ENCODE results near the gene EYA2.

EYA2 gene

DNA sequence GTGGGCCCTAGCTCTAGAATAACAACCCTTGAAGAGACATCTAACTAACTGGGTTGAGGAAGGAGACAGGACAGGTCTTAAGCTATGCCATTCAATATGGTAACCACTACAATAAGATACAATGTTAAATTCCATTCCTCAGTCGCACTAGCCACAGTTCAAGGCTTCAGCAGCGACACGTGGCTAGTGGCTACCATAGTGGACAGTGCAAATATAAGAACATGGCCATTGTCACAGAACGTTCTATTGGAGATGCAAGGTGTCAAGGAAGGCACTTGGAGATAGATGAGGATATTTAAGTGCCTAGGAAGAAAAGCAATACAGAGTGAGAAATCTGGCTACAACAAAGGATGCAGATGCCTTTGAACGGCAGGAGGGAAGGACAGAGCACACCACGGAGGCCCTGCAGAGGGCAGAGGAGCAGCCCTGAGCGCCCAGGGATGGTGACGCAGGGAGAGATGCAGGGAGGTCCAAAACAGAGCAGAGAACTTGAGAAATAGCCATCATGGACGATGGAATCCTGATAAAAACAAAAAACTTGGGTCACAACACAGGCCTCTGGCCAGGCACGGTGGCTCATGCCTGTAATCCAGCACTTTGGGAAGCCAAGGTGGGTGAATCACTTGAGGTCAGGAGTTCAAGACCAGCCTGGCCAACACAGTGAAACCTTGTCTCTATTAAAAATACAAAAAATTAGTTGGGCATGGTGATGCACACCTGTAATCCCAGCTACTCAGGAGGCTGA is 321.2 kb downstream of the EYA2 start:
- no peak for DNase-seq

DNA sequence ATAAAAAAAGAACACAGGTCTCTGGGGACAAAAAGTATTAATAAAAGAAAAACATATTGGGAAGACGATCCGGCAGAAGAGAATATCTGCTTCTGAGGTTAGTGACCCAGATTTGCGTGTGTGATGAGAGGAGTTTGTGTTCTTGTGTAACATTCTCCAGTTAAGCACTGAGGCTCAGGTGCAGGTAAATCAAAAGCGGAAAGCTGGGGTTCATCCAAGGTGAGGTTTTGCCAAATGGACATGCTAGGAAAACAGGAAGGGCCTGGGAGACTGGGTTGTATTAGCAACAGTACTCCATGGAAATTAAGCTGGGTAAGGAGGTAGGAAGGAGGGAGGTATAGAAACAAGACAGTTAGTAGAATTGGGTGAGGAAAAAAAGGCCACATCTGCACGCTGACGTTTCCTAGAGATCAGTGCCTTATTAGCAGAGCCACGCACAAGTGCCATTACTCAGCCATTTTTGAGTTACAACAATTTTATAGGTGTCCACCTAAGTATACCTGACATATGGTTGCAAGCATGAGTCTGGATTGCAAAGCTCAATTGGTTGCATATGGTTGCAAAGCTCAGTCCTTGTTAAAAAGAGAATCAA is 322.3 kb downstream of the EYA2 start:
- DNase-seq = no peak

DNA sequence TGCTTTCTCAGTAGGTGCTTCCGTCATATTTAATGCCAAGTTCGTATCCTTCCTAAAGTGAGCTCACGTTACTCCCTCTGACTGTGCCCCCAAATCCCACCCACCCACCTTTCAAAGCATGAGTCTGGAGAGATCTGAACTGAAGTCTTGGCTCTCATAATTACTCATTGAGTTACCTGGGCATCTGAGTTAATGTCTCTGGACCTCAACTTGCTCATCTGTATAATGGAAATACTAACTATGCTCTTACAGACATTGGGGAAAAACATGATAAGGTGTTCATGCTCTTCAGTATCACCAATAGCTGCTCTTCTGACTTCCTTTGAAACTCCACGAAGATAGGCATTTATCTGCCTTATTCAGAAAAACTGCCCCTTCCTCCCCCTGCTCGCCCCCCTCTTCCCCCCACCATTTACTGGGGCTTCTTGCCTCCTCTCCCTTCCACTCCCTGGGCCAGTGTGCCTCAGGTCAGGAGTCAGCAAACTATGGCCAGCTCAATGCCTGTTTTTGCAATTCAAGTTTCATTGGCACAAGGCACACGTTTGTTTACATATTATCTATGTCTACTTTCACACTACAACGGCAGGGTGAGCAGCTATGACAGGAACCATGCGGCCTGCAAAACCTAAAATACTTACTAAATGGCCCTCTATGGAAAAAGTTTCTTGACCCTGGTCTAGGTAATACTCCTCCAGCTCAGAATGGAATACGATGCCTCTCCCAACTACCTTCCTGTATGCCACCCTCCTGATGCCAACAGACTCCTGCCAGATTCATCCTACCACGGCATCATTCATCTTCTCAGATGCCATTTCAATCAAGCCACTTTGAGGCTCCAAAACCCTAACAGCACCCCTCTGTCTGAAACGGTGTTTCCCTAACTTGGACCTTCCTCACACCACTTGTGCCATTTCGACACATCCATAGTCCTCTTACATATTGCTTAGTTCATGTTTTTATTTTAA is 323.1 kb downstream of the EYA2 start:
- no peak for DNase-seq

DNA sequence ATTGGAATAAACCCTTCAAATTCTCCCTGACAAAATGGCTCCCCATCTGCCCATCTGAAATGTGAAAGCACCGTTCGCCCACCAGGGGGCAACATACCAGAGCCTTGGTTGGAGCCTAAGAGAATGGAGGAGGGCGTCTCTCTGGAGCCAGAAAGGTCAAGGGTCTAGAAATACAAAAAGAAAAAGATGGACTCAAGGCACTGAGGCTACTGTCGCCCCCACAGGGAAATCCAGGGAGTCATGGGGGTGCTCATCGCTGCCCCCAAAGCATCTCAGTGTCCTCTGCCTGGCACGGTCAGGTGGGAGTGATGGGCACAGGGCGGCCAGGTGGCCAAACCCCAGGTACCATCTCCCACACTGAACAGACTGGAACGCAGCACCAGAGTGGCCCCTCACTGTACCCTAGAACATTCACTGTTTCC is 325.5 kb downstream of the EYA2 start:
- peak in 2 of 3 experiments; percentile 27 to 44 for DNase-seq

DNA sequence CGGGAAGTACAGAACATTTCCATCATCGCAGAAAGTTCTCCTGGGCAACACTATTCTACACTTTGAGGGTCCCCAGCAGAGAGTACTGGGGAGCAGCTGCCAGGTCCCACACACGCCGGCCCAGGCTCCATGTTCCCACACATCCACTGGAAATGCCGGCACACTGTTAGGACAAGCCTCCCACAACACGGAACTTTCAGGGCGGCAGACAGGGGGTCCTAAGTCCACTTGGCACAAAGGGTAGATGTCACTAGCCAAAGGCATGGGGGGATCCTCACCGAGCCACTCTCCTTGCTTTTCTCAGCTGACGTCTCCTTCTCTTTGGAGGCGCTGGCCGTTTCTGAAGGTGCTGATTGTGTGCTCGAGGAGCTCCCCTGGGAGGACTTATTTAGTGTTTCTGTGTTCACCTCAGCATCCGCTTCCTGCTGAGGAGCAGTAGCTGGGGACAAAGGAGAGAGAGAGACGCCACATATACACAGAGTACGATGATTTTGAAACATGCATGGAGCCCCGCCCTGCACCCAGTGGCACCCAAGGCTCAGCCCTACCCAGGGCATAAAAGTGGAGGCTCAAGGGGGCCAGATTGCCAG is 326.5 kb downstream of the EYA2 start:
- DNase-seq = no peak

DNA sequence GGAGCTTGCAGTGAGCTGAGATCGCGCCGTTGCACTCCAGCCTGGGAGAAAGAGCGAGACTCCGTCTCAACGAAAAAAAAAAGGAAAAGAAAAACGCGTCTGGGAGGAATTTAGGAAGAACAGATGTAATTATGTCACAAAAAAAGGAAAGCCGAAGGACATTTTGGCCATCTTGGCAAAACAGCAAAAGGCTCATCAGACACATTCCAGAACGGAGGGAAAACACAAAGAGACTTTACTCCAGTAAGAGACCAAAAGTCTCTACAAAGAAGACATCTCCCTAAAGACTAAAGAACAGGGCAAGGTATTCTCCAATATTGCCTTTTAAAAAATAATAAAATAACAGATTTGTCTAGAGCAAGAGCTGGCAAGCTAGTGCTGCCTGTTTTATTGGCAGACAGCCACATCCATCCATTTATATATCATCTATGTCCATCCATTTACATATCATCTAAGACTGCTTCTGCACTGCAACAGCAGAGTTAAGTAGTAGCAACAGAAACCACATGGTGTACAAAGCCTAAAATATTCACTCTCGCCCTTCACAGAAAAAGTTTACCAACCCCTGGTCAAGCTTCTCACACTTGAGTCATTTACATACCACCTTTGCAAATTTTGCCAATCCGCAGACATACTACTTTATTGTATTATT is 328.0 kb downstream of the EYA2 start:
- no peak for DNase-seq

DNA sequence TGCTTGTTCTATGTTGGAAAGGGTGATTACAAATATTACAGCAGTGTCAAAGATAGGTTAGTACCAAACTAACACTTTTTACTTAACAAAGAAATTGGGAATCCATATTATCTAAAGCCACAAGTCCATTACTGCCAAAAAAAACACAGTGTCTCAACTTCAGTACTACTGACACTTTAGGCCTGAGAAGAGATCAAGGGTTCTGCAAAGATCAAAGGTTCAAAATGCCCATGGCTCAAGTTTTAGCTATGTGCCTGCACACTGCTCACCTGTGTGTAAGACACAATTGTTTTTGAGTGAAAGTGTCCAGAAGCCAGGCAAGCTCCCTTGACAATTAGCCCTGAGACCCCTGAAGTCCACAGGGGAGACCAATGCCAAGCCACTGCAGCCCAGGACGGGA is 329.3 kb downstream of the EYA2 start:
- DNase-seq = no peak

DNA sequence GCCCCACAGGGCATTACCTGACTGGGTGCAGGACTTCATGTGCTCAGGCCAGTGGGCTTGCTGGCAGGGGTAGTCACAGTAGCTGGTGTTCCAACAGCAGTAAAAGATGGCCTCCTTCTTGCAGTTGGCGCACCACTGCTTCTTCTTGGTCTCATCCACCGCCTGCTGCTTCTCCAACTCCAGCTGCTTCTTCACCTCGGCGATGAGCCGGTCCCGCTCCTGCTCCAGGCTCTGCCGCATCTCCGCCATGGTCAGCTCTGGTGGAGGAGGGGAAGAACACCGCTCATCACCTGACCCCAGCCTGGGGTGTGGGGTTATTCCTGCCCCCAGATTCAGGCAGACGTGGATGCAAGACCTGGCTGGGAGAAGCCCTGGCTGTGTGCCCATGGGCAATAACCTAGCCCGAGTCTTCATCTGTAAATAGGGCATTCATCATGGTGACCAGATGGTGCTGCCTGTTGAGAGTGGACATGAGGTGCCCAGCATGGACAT is 329.7 kb downstream of the EYA2 start:
- no peak for DNase-seq

DNA sequence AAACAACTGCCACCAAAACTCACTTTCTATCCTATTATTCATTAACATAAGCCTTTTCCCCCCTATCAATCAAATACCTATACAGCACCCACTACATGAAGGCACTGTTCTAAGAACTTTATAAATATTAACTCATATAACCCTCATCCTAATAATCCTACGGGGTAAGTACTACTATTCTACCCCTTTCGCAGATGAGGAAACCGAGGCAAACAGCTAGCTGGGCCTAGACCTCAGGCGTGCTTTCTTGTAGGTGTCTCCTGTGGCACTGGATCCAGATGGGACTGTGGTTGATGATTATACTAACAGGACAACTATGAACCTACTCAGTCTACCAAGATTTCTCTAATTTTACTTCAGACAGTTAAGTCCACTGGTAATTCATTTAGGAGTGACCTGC is 330.2 kb downstream of the EYA2 start:
- no peak for DNase-seq

DNA sequence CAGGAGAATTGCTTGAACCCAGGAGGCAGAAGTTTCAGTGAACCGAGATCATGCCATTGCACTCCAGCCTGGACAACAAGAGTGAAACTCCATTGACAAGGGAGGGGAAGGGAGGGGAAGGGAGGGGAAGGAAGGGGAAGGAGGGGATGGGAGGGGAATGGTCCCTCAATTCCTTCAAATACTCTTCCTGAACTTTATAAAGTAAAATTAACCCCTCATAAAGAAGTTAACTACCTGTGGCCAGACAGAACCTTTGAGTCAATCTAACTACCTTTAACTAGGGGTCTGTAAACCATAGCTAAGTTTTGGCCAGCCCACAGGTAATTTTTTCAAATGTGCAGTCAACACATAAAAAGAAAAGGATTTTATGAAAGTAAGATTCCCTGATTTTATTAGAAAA is 330.8 kb downstream of the EYA2 start:
- no peak for DNase-seq

DNA sequence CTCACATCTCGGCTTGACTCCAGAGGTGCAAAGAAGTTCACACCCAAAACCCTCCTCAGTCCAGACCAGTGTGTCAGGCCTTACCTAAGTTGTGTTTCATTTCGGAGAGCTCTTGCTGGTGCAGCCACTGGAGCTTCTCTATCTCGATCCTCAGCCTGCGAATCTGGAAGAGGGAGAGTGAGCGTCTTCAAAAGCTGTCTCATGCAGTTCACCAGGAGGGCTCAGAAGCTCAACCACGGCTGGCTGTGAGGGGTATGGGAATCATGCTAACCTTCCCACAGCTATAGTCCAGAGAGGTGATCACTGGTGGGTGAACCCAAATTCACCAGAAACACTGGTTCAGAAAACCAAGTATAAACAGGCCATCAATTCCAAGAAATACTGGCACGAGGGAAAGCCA is 332.5 kb downstream of the EYA2 start:
- no peak for DNase-seq

DNA sequence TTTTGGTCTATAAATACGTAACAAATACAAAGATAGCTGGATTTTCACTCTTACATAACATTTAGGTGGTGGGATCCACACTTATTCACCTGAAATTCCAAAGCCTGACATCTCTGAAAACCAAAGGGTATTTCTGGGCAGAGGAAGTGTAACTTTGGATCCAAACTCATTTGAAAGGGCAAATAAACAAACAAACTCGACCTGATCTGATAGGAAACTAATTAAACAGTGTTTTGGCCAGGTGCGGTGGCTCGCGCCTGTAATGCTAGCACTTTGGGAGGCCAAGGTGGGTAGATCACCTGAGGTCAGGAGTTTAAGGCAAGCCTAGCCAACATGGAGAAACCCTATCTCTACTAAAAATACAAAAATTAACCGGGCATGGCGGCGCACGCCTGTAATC is 332.9 kb downstream of the EYA2 start:
- DNase-seq = no peak

DNA sequence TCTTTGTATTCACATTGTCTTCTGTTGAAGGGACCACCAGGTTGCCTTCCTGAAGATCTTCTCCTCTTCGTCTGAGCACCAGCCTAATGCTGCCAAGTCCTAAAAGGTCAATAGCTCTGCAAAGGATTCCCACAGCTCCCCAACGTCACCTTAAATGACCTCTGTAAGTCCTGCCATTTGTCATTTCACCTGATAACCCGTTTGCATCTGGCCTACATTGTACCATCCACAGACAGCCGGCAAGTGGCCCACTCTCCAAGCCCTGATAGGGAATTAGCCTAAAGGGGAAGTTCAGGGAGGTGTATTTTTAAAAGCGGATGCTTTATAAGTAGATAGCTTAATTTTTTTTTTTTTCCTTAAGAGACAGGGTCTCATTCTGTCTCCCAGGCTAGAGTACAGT is 334.0 kb downstream of the EYA2 start:
- no peak for DNase-seq

DNA sequence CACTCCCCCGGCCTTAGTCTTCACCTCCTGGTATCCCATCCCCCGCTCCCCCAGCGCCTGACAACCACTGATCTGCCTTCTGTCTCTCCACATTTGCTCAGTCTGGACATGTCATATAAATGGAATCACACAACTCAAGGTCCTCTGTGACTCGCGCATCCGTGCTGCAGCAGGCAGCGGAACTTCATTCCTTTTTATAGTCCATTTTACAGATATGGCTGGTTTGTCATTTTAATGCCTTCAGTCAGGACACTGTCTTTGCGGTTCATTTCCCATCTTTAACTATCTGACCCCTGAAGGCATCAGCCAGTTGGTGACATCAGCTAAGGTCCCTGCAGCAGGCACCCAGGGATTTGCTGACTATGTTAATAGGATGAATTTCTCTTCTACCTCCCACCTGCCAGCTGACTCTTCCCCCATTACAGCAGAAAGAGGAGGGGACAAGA is 336.2 kb downstream of the EYA2 start:
- no peak for DNase-seq

DNA sequence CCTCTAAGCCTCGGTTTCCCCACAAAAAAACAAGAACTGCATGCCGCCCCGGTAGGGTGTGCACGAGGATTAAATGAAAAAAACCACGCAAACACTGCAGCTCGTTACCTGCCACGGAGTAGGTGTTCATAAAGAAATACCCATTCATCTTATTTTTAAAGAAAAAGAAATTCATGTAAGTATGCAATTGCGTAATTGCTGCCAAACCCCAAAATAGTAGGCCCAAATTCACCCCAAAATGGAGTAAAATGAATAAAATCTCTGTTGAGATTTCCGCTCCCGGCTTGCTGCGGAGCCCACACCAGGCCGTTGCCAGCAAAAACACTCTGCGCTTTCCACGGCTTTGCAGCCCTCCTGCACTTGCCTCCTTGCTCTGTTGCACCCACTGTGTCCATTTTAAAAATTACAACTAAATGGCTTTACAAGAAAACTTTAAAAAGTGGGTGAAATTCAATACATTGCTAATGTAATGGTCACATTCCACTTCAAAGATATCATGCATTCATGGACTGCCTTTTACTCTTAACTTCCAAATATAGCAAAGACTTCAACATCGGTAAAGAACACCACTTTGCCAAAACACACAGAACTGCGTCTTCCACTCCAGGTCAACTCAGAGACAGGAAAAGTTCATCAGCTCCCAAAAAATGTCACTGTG is 336.9 kb downstream of the EYA2 start:
- DNase-seq = no peak

DNA sequence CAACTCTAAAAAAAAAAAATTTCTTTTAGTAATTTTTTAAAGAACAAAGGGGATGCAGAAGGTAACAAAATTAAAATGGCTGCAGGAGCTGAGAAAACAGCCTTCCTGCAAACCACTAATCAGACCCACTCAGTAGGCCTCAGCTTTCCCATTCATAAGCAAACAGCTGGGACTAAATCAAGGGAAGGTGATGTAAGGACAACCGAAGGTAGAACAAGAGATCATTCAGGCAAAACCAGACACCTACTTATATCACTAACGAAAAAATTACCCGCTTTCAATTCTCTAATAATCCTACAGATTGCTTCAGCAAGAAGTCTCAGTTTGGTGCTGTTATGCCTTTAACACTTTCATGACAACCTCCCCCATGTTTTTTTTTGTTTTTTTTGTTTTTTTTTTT is 337.9 kb downstream of the EYA2 start:
- peak in 1 of 3 experiments; percentile 28 for DNase-seq

DNA sequence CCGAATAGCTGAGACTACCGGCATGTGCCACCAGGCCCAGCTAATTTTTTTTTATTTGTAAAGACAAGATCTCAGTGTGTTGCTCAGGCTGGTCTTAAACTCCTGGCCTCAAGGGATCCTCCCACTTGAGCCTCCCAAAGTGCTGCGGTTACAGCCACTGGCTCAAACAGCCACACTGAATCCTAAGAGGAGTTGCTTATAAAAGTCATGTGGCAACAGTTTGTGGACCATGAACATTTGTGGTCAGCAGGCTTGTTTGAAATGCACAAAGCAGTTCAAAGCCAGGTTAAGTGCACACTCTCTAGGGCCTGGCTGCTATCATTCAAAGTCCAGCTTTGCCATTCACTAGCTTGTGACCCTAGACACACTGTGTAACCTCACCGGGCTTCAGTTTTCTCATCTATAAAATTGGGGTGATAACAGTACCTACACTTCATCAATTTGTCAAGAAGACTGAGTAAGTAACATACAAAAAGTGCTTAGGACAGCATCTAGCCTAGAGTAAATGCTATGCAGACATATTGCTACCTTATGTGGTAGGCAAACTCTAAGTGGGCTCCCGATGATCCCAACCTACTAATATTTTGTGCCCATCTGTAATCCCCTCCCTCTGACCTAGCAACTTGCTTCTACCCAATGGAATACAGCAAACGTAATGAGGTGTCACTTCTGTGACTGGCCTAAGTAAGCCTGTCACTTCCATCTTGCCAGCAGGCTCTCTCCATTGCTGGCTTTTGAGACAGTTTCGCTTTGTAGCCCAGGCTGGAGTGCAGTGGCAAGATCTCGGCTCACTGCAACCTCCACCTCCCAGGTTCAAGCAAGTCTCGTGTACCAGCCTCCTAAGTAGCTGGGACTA is 338.9 kb downstream of the EYA2 start:
- no peak for DNase-seq

DNA sequence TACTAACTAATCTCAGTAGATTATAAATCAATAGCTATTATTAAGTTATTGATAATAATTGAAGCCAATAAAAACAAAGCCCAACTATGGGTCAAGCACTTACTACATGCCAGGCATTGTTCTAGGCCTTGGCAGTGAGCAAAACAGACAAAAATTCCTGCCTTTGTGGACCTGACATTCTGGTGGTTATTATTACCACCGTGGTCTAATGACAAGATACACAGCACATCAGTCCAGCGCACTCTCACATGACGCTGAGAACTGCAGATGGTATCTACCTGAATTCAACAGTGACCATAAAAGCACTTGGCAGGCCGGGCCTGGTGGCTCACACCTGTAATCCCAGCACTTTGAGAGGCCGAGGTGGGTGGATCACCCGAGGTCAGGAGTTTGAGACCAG is 340.5 kb downstream of the EYA2 start:
- no peak for DNase-seq

DNA sequence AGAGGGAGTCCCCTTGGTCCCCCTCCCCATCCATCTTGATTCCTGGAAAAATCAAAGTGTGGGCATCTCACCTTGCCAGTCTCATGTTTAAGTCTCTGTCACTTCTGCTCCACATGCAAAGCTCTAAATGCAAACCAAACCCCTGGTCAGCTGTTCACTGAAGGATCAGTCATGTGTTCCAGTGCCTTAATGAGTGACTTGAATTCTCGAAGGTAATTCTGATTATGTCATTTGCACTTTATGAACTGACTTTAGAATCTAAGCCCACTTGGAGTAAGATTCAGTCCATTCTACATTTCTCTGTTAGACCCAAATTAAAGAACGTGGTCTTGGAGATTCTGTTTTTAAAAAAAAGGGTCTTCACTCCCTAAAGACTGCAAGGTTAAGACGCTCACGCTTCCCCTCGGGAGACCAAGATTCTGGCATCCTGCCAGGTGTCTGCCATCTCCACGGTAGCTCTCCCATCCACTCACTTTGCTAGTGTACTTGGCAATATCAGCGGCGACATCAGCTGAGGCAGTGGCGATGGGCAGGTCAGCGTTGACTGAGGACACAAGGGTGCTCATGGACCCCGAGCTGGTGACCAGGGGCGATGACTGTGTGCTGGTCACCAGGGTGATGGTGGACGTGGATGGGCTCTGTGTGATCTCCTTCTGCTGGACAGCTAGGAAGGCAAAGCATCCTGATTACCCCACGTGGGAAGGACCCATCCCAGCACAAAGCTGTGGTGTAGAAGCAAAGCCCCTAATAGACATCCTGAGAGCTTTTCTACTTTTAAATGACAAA is 341.4 kb downstream of the EYA2 start:
- no peak for DNase-seq

DNA sequence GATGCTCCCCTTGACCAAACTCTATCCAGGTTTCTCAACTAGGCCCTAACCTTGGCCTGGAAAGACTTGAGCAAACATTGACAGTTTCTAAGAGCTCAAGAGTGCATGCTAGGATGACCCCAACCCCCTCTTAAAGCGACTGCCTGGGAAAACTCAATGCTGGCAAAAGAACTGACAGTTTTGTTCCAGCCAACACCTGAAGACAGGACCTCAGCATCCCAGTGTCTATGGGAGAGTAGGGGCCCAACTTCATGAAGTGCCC is 341.9 kb downstream of the EYA2 start:
- no peak for DNase-seq
